ENCODE data around the gene BMP6.

DNA sequence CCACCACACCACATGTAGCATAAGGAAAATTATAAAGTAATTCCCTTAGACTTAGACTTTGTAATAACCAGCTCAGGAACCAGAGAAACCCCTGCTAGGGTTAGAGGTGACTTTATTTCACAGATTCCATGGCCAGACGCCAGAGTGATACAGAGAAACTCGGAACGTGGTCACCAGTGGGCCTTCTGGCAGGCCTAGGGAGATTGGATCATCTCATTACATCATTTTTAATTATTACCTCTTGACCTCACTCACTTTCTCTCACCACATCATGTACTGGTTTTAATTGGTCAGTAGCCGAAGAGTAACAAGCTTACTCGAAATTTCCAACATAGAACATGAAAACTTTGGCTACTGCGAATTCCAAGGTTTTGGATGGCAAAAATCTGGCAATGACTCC is 72.9 kb downstream of the BMP6 start:
- TF ChIP-seq POLR2A (IDR thresholded peaks at IDR 0.05) (no peak), POLR2AphosphoS5 (IDR thresholded peaks at IDR 0.05; ENCODE audit: insufficient read depth in 1 of 2, low read depth in 1 of 2) (no peak)
- TF ChIP-seq, protein P1, sequence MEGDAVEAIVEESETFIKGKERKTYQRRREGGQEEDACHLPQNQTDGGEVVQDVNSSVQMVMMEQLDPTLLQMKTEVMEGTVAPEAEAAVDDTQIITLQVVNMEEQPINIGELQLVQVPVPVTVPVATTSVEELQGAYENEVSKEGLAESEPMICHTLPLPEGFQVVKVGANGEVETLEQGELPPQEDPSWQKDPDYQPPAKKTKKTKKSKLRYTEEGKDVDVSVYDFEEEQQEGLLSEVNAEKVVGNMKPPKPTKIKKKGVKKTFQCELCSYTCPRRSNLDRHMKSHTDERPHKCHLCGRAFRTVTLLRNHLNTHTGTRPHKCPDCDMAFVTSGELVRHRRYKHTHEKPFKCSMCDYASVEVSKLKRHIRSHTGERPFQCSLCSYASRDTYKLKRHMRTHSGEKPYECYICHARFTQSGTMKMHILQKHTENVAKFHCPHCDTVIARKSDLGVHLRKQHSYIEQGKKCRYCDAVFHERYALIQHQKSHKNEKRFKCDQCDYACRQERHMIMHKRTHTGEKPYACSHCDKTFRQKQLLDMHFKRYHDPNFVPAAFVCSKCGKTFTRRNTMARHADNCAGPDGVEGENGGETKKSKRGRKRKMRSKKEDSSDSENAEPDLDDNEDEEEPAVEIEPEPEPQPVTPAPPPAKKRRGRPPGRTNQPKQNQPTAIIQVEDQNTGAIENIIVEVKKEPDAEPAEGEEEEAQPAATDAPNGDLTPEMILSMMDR (IDR thresholded peaks at IDR 0.05) = no peak

Measured in vagina (tissue), 2 donors.